ENCODE measurements around the gene MRTFA. TPM values are rescaled to one million over a fixed set of nuclear protein-coding genes. Genes with fewer than 3 reads are reported as not detected.
A peak's percentile ranks its signal among the peaks of the same experiment; 100 is the strongest.
"Not testable (repeated sequence)": the region's sequence is repeated elsewhere in the genome, so short reads cannot be mapped to it uniquely, and the experiment has no call there.

The MRTFA gene
- total RNA-seq, 3 donors from 2014 or later, result 32.4 to 45.3 (median 35.0) TPM

- no peaks in the 10 kb centered on the region for H3K36me3 ChIP-seq (ENCODE audit: low read depth)
- TF ChIP-seq, protein P1, sequence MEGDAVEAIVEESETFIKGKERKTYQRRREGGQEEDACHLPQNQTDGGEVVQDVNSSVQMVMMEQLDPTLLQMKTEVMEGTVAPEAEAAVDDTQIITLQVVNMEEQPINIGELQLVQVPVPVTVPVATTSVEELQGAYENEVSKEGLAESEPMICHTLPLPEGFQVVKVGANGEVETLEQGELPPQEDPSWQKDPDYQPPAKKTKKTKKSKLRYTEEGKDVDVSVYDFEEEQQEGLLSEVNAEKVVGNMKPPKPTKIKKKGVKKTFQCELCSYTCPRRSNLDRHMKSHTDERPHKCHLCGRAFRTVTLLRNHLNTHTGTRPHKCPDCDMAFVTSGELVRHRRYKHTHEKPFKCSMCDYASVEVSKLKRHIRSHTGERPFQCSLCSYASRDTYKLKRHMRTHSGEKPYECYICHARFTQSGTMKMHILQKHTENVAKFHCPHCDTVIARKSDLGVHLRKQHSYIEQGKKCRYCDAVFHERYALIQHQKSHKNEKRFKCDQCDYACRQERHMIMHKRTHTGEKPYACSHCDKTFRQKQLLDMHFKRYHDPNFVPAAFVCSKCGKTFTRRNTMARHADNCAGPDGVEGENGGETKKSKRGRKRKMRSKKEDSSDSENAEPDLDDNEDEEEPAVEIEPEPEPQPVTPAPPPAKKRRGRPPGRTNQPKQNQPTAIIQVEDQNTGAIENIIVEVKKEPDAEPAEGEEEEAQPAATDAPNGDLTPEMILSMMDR (IDR thresholded peaks at IDR 0.05), result no peak
- DNase-seq (no peak), ATAC-seq (peak; percentile 51)
- intact Hi-C loops (cut with DNase I, micrococcal nuclease), result no loop called here
- no peak overlapping the region for H3K4me3 ChIP-seq
- H3K4me1 ChIP-seq (ENCODE audit: low read depth), result no peaks in the 10 kb centered on the region
- no peaks in the 10 kb centered on the region for H3K9me3 ChIP-seq
Measured at GRCh38 chr22:40534379-40535188, 101.9 kb downstream of the MRTFA start.

DNA sequence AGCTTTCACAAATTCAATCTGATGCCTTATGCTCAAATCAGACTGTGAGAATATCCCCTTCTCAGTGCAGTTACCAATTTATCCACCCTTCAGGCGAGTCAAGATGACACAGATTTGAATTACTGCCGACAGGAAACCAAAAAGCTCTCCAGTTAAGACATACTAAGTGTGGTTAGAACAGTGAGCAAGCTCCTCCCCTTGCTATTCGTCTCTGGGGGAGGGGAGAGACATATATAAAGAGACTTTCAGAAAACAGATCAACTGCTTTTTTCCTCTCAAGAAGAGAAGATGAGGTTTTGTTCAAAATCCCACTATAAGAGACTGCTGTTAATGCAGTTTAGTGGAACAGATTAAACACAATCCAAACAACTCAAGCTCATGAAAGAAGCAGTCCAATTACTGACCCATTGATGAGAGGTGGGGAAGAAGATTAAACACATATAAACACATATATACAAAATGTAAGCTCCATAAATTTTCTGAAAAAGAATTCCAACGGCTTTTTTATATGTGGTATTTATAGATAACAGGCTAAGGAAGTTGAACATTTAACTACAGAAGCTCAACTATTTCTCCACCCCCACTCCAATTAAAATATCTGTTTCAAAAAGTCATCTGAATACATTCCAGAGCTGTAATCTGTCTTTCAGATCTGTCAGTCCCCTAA is 102.7 kb downstream of the MRTFA start:
- no peaks in the 10 kb centered on the region for H3K36me3 ChIP-seq (ENCODE audit: low read depth)
- ATAC-seq, result peak; percentile 90
- H3K9me3 ChIP-seq, result no peaks in the 10 kb centered on the region
- no peaks in the 10 kb centered on the region for H3K4me1 ChIP-seq (ENCODE audit: low read depth)
- H3K4me3 ChIP-seq, result no peak overlapping the region
- TF ChIP-seq, protein P1 (IDR thresholded peaks at IDR 0.05), result no peak
- intact Hi-C loops (cut with DNase I, micrococcal nuclease), result no loop called here
- peak in 1 of 3 donors; percentile 37 for DNase-seq

DNA sequence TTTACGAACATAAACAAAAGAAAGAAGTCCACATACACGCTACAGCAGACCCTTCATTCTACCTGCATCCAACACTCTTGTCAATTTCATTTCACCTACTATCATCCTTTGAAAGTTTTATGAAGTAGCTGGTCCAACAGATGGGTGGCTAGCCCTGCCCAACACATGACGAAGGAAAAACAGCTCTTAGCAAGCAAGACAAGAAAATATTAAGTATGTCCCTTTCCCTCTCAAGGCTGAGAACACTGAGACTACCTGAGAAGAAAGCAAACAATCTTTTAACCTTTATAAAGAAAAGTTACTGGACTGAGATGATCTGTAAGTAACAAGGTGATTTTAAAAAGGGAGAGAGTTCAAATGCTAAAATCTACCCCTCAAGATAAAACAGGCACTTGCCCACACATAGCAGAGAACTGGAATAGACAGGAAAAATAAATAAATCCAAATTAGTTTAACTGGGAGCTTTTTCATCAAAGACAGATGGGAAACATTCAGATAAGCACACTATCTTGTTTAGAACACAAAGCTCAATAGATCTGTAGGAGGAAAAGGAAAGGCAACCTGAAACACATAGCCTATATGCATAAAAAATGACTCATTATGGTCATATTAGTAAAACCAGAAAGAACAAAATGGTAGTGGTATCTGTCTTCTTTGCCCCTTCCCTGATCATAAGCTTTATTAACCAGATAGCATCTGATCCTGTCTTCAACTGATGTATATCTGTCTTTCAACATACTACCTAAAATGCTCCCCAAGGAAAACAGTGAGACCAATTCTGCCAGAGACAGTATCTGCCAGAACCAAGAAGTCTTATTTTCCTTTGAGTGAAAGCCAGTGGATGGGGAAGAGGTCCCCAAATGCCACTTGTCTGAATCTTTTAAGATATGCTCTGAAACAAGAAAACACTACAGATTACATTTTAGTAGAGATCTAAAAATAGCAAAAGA is 104.3 kb downstream of the MRTFA start:
- H3K4me3 ChIP-seq, result no peak overlapping the region
- DNase-seq (no peak), ATAC-seq (no peak)
- intact Hi-C loops (cut with DNase I, micrococcal nuclease), result no loop called here
- no peaks in the 10 kb centered on the region for H3K9me3 ChIP-seq
- TF ChIP-seq, protein P1 (IDR thresholded peaks at IDR 0.05), result no peak
- no peaks in the 10 kb centered on the region for H3K36me3 ChIP-seq (ENCODE audit: low read depth)
- peaks cover 2% of the 10 kb centered on the region for H3K4me1 ChIP-seq (ENCODE audit: low read depth)

GRCh38 chr22:40530391-40530790 is 106.1 kb downstream of the MRTFA start:
- H3K9me3 ChIP-seq; intact Hi-C loops (cut with DNase I, micrococcal nuclease); H3K4me3 ChIP-seq; H3K4me1 ChIP-seq (ENCODE audit: low read depth); ATAC-seq; DNase-seq; H3K36me3 ChIP-seq (ENCODE audit: low read depth): not testable (repeated sequence)

DNA sequence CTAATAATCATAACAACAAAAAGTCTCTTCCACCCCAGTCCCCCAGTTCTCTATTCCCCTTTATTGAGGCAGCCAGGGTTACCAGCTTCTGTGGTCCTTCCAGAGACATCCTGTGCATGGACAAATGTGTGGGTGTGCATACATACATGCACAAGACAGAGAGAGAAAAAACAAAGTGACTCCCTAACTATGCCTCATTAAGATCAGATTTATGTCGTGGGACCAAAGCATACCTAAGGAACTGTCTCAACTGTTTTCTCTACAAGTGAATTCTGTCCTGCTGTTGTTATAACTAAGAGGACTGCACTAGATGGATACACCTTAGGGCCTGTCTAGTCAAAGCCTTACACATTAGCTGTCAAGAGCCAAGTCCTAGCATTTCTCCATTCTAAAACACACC is 106.7 kb downstream of the MRTFA start:
- Histone ChIP-seq H3K4me3 (no peak overlapping the region), H3K36me3 (ENCODE audit: low read depth) (no peaks in the 10 kb centered on the region), H3K4me1 (ENCODE audit: low read depth) (peaks cover 9% of the 10 kb centered on the region), H3K9me3 (no peaks in the 10 kb centered on the region)
- DNase-seq (no peak), ATAC-seq (no peak)
- intact Hi-C loops (cut with DNase I, micrococcal nuclease), result no loop called here
- TF ChIP-seq, protein P1 (IDR thresholded peaks at IDR 0.05), result no peak

Measured in mucosa of descending colon (tissue), 3 donors.